ENCODE data around the gene TACSTD2.

- no peak for TF ChIP-seq CTCF (conservative IDR thresholded peaks at IDR 0.05; ENCODE audit: low read length)
- TF ChIP-seq EZH2phosphoT487 (IDR thresholded peaks at IDR 0.05; ENCODE audit: borderline replicate concordance, low read depth, low read length): no peak
Observed at GRCh38 chr1:58620926-58621325, 43.9 kb upstream of the TACSTD2 start.
